ENCODE measurements around the gene ZEB2. TPM values are rescaled to one million over a fixed set of nuclear protein-coding genes. Genes with fewer than 3 reads are reported as not detected.

ZEB2 gene
- total RNA-seq, 1 donor from 2014 or later, result 0.07 TPM

- no peaks in the 10 kb centered on the region for H3K36me3 Mint-ChIP-seq (ENCODE audit: insufficient read depth)
- DNase-seq (ENCODE audit: low spot score, unreplicated experiment), result no peak
- H3K4me3 Mint-ChIP-seq (ENCODE audit: low read depth), result no peak overlapping the region
- no peak for TF ChIP-seq CTCF (IDR thresholded peaks at IDR 0.05; ENCODE audit: unreplicated experiment)
- no peaks in the 10 kb centered on the region for H3K9me3 Mint-ChIP-seq (ENCODE audit: low read depth)
- H3K27me3 Mint-ChIP-seq, result peaks cover 26% of the 10 kb centered on the region
- H3K4me1 Mint-ChIP-seq (ENCODE audit: low read depth), result peaks cover 3% of the 10 kb centered on the region
- H3K27ac Mint-ChIP-seq, result no peak overlapping the region
Observed at GRCh38 chr2:144466637-144467036, 53.3 kb downstream of the ZEB2 start.

GRCh38 chr2:144465749-144466148 lies 54.2 kb downstream of the ZEB2 start:
- peaks cover 35% of the 10 kb centered on the region for H3K27me3 Mint-ChIP-seq
- no peak for TF ChIP-seq CTCF (IDR thresholded peaks at IDR 0.05; ENCODE audit: unreplicated experiment)
- DNase-seq (ENCODE audit: low spot score, unreplicated experiment), result no peak
- no peaks in the 10 kb centered on the region for H3K9me3 Mint-ChIP-seq (ENCODE audit: low read depth)
- H3K4me1 Mint-ChIP-seq (ENCODE audit: low read depth), result peaks cover 3% of the 10 kb centered on the region
- no peak overlapping the region for H3K27ac Mint-ChIP-seq
- no peak overlapping the region for H3K4me3 Mint-ChIP-seq (ENCODE audit: low read depth)
- H3K36me3 Mint-ChIP-seq (ENCODE audit: insufficient read depth), result no peaks in the 10 kb centered on the region

GRCh38 chr2:144464730-144465129 lies 55.2 kb downstream of the ZEB2 start:
- Mint-ChIP-seq H3K9me3 (ENCODE audit: low read depth) (no peaks in the 10 kb centered on the region), H3K27ac (no peak overlapping the region), H3K4me3 (ENCODE audit: low read depth) (no peak overlapping the region), H3K27me3 (peaks cover 43% of the 10 kb centered on the region), H3K36me3 (ENCODE audit: insufficient read depth) (no peaks in the 10 kb centered on the region), H3K4me1 (ENCODE audit: low read depth) (peaks cover 3% of the 10 kb centered on the region)
- TF ChIP-seq CTCF (IDR thresholded peaks at IDR 0.05; ENCODE audit: unreplicated experiment), result no peak
- DNase-seq (ENCODE audit: low spot score, unreplicated experiment), result no peak

- DNase-seq (ENCODE audit: low spot score, unreplicated experiment), result no peak
- Mint-ChIP-seq H3K27me3 (peaks cover 58% of the 10 kb centered on the region), H3K4me1 (ENCODE audit: low read depth) (peaks cover 3% of the 10 kb centered on the region), H3K4me3 (ENCODE audit: low read depth) (no peak overlapping the region), H3K36me3 (ENCODE audit: insufficient read depth) (no peaks in the 10 kb centered on the region), H3K9me3 (ENCODE audit: low read depth) (no peaks in the 10 kb centered on the region), H3K27ac (no peak overlapping the region)
- no peak for TF ChIP-seq CTCF (IDR thresholded peaks at IDR 0.05; ENCODE audit: unreplicated experiment)
Observed at GRCh38 chr2:144463266-144463665, 56.7 kb downstream of the ZEB2 start.

GRCh38 chr2:144462266-144462665 lies 57.7 kb downstream of the ZEB2 start:
- Mint-ChIP-seq H3K36me3 (ENCODE audit: insufficient read depth) (no peaks in the 10 kb centered on the region), H3K27ac (no peak overlapping the region), H3K4me3 (ENCODE audit: low read depth) (no peak overlapping the region), H3K9me3 (ENCODE audit: low read depth) (no peaks in the 10 kb centered on the region), H3K4me1 (ENCODE audit: low read depth) (peaks cover 3% of the 10 kb centered on the region), H3K27me3 (peaks cover 68% of the 10 kb centered on the region)
- DNase-seq (ENCODE audit: low spot score, unreplicated experiment), result no peak
- no peak for TF ChIP-seq CTCF (IDR thresholded peaks at IDR 0.05; ENCODE audit: unreplicated experiment)
